Gastrocnemius medialis (tissue), 4 donors: ENCODE results near the gene SFXN5. TPM values are rescaled to one million over a fixed set of nuclear protein-coding genes. Genes with fewer than 3 reads are reported as not detected.

Source experiments
- ATAC-seq, 2 donors: fragments of 150-250 bp; one replicate each; pipeline ENCODE4 v1.9.1; 2016
- DNase-seq, 2 donors: peaks; one replicate each; pipeline ENCODE4 v3.0.0-alpha.2; 2019
- H3K27ac ChIP-seq, 4 donors: fragments of 200-600 bp; sonication (generic); 1 replicate in 1 of 4; 2 replicates in 3 of 4; pipeline ENCODE4 v1.5.1; 2016 to 2018; ENCODE audit warnings: mild to moderate bottlenecking in 2 of 4, moderate library complexity in 1 of 4
- H3K27me3 ChIP-seq, 3 donors: fragments of 200-600 bp; sonication (generic) in 2 of 3; 1 replicate in 1 of 3; 2 replicates in 2 of 3; pipeline versions ENCODE4 v1.5.1 to v1.6.0; 2016 to 2019; ENCODE audit warnings: mild to moderate bottlenecking in 1 of 3, moderate library complexity in 1 of 3
- H3K36me3 ChIP-seq, 2 donors: fragments of 200-600 bp; sonication (generic) in 1 of 2; one replicate each; pipeline ENCODE4 v1.5.1; 2017 to 2018
- H3K4me1 ChIP-seq, 2 donors: fragments of 200-600 bp; sonication (generic) in 1 of 2; one replicate each; pipeline ENCODE4 v1.5.1; 2016 to 2017; ENCODE audit warnings: mild to moderate bottlenecking in 2 of 2
- H3K4me3 ChIP-seq, 4 donors: fragments of 200-600 bp; sonication (generic) in 3 of 4; 1 replicate in 1 of 4; 2 replicates in 3 of 4; pipeline ENCODE4 v1.5.1; 2016 to 2019; ENCODE audit warnings: mild to moderate bottlenecking in 2 of 4
- H3K9me3 ChIP-seq, 3 donors: fragments of 200-600 bp; sonication (generic) in 2 of 3; 1 replicate in 1 of 3; 2 replicates in 2 of 3; pipeline ENCODE4 v1.5.1; 2016 to 2019
- CTCF ChIP-seq, 5 experiments: fragments of 450-650 bp in 3 of 5; fragments of 200-600 bp in 2 of 5; sonication (generic) in 2 of 5; IDR thresholded peaks in 4 of 5; conservative IDR thresholded peaks in 1 of 5; 1 replicate in 4 of 5; 2 replicates in 1 of 5; pipeline ENCODE4 v1.5.1; 2016 to 2019; ENCODE audit warnings: antibody characterized with exemption in 5 of 5, mild to moderate bottlenecking in 3 of 5, moderate library complexity in 3 of 5
- POLR2A ChIP-seq, 2 donors: fragments of 450-650 bp; IDR thresholded peaks; one replicate each; pipeline ENCODE4 v1.6.1; 2017; ENCODE audit warnings: antibody characterized with exemption in 2 of 2, mild to moderate bottlenecking in 2 of 2, moderate library complexity in 2 of 2
- in situ Hi-C, 4 donors: fragments of 200-750 bp; cut with MboI; loops; one replicate each; pipeline versions ENCODE4 v1.15.0 to v1.8.0; 2017; ENCODE audit warnings: low sequenced_read_pairs in 4 of 4
- intact Hi-C: fragments of 100-400 bp; cut with DNase I; formaldehyde crosslinking; loops from one replicate; pipeline ENCODE4 v1.15.1; 2023; ENCODE audit warnings: low total_unique reads
- total RNA-seq, 4 donors: library from RNA; depleted of rRNA; stranded (reverse); fragments of >200 nt; gene quantifications; one replicate each; pipeline versions ENCODE4 v1.1.0 to v1.2.3, GENCODE V29; 2016

Gene SFXN5
- total RNA-seq, 4 donors from 2014 or later, result 6.8 to 22.7 (median 9.1) TPM

- intact Hi-C loops (no loop called here), in situ Hi-C loops (loop anchor here in 1 of 4 donors (10.0 kb wide), 1 partner anchor 154 kb away; no protein-coding TSS in a partner anchor)
- DNase-seq (no peak), ATAC-seq (no peak)
- Histone ChIP-seq H3K4me3 (no peak overlapping the region), H3K27ac (no peak overlapping the region), H3K27me3 (no peaks in the 10 kb centered on the region), H3K4me1 (no peaks in the 10 kb centered on the region), H3K9me3 (no peaks in the 10 kb centered on the region), H3K36me3 (peaks cover 0 to 21% of the 10 kb centered on the region in 2 donors)
- no peak for TF ChIP-seq POLR2A (IDR thresholded peaks at IDR 0.05)
- TF ChIP-seq CTCF (IDR thresholded peaks at IDR 0.05 in 4 of 5, conservative IDR thresholded peaks at IDR 0.05 in 1 of 5), result no peak
Measured at GRCh38 chr2:73000808-73001570, 70.5 kb downstream of the SFXN5 start.

GRCh38 chr2:72999729-73000725 is 71.5 kb downstream of the SFXN5 start:
- in situ Hi-C loops, result loop anchor here in 2 of 4 donors (10.0 to 25.0 kb wide), 2 partner anchors 155 to 162 kb away; no protein-coding TSS in a partner anchor
- Histone ChIP-seq H3K27me3 (no peaks in the 10 kb centered on the region), H3K9me3 (no peaks in the 10 kb centered on the region), H3K36me3 (peaks cover 0 to 21% of the 10 kb centered on the region in 2 donors), H3K4me3 (no peak overlapping the region), H3K4me1 (no peaks in the 10 kb centered on the region), H3K27ac (no peak overlapping the region)
- TF ChIP-seq CTCF (IDR thresholded peaks at IDR 0.05 in 4 of 5, conservative IDR thresholded peaks at IDR 0.05 in 1 of 5), result no peak
- DNase-seq, result no peak
- ATAC-seq, result no peak
- intact Hi-C loops, result no loop called here

GRCh38 chr2:72998724-72999123 is 72.8 kb downstream of the SFXN5 start:
- no peaks in the 10 kb centered on the region for H3K4me1 ChIP-seq
- in situ Hi-C loops (loop anchor here in 1 of 4 donors (25.0 kb wide), 1 partner anchor 164 kb away; no protein-coding TSS in a partner anchor), intact Hi-C loops (no loop called here)
- no peak overlapping the region for H3K27ac ChIP-seq
- TF ChIP-seq POLR2A (IDR thresholded peaks at IDR 0.05), result no peak
- TF ChIP-seq CTCF (IDR thresholded peaks at IDR 0.05 in 4 of 5, conservative IDR thresholded peaks at IDR 0.05 in 1 of 5), result no peak
- H3K27me3 ChIP-seq, result no peaks in the 10 kb centered on the region
- H3K36me3 ChIP-seq, result peaks cover 0 to 21% of the 10 kb centered on the region in 2 donors
- DNase-seq (no peak), ATAC-seq (no peak)
- H3K4me3 ChIP-seq, result no peak overlapping the region
- no peaks in the 10 kb centered on the region for H3K9me3 ChIP-seq

- in situ Hi-C loops (loop anchor here in 1 of 4 donors (25.0 kb wide), 1 partner anchor 164 kb away; no protein-coding TSS in a partner anchor), intact Hi-C loops (no loop called here)
- H3K9me3 ChIP-seq, result no peaks in the 10 kb centered on the region
- no peak overlapping the region for H3K4me3 ChIP-seq
- H3K27ac ChIP-seq, result no peak overlapping the region
- no peaks in the 10 kb centered on the region for H3K27me3 ChIP-seq
- DNase-seq, result no peak
- TF ChIP-seq CTCF (IDR thresholded peaks at IDR 0.05 in 4 of 5, conservative IDR thresholded peaks at IDR 0.05 in 1 of 5) (no peak), POLR2A (IDR thresholded peaks at IDR 0.05) (no peak)
- H3K4me1 ChIP-seq, result no peaks in the 10 kb centered on the region
- peaks cover 0 to 21% of the 10 kb centered on the region in 2 donors for H3K36me3 ChIP-seq
- ATAC-seq, result no peak
Measured at GRCh38 chr2:72998234-72998651, 73.3 kb downstream of the SFXN5 start.
